ENCODE results near the gene TPD52L1.
"Not testable (repeated sequence)": the region's sequence is repeated elsewhere in the genome, so short reads cannot be mapped to it uniquely, and the experiment has no call there.

TPD52L1 gene, protein sequence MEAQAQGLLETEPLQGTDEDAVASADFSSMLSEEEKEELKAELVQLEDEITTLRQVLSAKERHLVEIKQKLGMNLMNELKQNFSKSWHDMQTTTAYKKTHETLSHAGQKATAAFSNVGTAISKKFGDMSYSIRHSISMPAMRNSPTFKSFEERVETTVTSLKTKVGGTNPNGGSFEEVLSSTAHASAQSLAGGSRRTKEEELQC

GRCh38 chr6:125153391-125154117 lies at the start of gene TPD52L1:
TPD52L1 (plus strand) TSS chr6:125153773; CDS start chr6:125153952, 179 bp downstream.
- DNase-seq: peak; percentile 96

- peak; percentile 65 for DNase-seq
These were observed 49.1 kb upstream of the TPD52L1 start for GRCh38 chr6:125104425-125104824.

DNA sequence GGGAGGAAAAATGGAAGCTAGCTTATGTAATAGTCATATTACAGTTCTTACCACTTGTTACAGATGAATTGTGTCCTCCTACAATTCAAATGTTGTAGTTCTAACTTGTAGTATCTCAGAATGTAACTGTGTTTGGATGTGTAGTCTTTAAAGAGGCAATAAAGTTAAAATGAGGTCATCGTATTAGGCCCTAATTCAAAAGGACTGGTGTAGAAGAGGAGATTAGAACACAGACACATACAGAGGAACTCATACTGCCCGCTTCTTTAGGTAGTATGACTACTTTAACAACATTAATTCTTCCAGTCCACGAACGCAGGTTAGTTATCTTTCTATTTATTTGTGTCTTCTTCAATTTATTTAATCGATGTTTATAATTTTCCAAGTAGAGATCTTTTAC lies 46.5 kb upstream of the TPD52L1 start:
- DNase-seq: no peak

GRCh38 chr6:125107896-125108295 lies 45.7 kb upstream of the TPD52L1 start:
- DNase-seq: no peak

DNA sequence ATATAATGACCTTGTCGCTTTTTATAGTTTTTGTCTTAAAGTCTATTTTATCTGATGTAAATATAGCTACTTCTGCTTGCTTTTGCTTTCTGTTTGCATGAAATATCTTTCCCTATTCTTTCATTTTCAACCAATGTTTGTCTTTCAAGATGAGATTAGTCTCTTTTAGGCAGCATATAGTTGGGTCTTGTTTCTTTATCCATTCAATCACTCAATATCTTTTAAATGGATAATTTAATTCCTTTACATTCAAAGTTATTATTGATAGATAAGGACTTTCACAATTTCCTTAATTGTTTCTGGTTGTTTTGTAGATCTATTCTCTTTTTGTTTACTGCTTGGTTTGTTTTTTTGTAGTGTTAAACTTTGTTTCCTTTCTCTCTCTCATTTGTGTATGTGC lies 43.5 kb upstream of the TPD52L1 start:
- no peak for DNase-seq

- DNase-seq: no peak
These were observed 42.2 kb upstream of the TPD52L1 start for GRCh38 chr6:125111219-125111983.

- DNase-seq: peak; percentile 17
These were observed 40.6 kb upstream of the TPD52L1 start for GRCh38 chr6:125112934-125113333.

DNA sequence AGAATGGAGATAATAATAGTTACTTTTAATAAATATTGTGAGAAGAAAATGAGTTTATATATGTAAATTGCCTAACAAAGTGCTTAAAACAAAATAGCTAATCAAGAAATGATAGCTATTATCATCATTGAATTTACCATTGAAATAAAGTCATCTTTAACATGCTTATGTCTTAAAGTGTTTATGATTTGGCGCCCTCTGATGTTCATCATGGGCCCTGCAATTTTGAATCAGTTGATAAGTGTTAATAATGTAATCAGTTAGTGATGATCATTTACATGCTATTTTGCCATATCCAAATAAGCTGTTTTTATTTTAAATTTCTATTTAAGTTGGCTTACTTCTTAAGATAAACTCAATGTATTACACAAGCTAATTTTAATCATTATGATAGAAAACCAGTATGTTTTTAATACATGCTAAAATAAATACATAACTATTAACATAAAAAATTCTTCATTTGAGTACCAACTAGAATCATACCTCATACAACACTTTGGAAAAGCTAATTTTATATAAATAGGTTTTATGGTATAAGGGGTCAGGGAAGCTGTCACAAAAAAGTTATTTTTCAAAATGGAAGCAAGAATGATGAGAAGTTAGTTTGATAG lies 39.2 kb upstream of the TPD52L1 start:
- peak; percentile 83 for DNase-seq

DNA sequence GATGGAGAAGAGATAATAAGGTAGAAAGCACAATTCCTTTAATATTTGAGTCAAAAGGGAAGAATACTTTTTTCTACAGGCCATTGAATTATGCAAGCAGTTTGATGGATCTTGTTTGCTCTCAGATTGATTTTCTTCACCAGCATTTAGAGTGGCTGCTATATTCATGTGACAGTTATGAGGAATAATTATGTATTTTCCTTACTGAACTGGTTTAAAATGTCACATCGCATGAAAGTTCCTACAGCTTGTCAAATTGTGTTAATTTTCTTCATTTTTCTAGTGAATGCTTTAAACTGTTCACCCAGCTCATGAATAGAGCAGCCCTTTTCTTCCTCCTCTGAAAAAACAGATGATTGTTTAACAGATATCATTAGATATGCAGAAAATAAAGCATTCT lies 37.4 kb upstream of the TPD52L1 start:
- no peak for DNase-seq

- DNase-seq: no peak
These were observed 36.9 kb upstream of the TPD52L1 start for GRCh38 chr6:125116710-125117109.

DNA sequence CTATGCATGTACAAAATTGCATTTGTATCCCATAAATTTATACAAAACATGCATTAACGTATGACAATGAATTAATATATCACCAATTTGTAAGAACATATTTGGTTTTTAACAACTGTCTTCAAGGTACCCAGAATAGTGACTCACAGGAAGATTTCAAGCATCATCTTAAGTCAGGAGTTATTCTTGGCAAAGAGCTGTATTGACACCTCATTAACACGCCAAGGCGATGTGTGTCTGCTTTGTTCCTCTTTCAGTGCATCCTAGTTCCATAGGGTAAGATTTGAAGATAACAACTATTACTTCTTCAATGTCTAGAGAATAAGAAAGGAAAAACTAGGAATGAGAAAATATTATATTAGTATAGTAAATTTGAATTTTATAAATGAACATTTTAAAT lies 35.8 kb upstream of the TPD52L1 start:
- DNase-seq: no peak

DNA sequence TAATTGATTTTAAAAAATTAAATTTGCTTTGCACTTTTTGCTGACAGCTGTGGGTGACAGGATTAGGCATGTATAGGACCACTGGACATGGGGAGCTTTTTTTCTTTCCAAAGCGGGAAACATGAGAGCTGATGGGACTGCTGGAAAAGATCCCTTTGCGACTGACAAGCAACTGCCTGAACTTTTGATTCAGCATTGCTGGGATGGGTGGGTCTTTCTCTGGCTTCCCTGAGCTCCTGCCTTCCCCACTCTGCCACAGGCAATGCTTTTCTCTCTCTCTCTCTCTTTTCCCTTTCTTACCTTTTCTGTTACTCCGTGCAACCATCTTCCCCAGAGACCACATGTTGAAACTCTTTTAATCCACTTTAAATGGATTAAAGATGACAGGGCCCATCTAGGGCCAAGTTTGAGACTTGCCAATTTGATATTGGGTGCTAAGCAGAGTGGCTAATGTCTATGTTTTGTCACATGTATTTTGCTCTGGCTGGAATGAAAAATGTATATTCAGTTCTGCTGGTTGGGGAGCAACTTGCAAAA lies 33.5 kb upstream of the TPD52L1 start:
- DNase-seq: peak; percentile 87

- DNase-seq: no peak
These were observed 31.7 kb upstream of the TPD52L1 start for GRCh38 chr6:125121894-125122293.

GRCh38 chr6:125123051-125123450 lies 30.5 kb upstream of the TPD52L1 start:
- peak; percentile 79 for DNase-seq

DNA sequence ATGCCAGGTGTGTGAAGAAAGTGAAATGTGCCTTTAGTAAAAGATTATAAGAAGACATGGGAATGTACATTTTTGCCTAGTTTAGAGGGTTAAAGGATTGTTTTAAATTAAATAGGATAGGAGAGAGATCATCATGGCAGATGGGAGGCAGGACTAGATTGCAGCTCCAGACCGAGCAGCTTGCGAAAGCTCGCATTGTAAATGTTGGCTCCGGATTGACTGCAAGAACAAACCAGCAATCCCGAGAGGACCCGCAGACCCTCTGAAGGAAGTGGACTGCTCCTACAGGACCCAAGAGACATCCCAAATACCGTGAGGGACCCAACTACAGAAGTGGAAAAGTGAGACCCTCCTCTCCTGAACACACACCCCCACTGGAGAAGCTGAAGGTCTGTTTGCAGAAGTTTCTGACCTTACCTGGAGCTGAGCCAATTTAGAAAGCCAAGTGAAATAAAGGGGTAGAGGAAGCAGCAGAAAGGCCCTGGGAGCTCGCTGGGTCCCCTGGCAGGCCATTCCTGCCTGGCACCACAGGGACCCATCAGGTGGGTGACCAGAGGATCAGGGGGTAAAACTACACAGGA lies 30.0 kb upstream of the TPD52L1 start:
- DNase-seq: peak; percentile 86

DNA sequence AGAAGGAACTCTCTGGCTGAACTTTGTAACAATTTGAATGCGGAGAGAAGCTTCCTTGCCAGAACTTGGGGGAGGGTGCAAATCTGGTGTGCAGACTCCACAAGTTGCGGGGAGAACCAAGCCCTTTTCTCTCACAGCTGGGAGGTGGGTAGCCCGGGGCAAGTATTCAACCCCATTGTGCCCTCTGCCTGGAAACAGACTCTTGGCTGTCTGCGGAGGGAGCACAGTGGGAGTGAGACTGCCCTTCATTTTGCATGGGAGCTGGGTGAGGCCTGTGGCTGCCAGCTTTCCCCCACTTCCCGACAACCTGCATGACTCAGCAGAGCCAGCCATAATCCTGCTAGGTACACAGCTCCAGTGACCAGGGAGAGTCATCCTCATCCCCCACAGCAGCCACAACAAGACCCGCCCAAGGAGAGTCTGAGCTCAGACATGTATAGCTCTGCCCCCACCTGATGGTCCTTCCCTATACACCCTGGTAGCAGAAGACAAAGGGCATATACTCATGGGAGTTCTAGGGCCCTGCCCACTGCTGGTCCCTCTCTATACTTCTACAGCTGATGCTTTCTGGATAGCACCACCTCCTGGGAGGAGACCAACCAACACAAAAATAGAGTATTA lies 29.4 kb upstream of the TPD52L1 start:
- DNase-seq: peak; percentile 73

DNA sequence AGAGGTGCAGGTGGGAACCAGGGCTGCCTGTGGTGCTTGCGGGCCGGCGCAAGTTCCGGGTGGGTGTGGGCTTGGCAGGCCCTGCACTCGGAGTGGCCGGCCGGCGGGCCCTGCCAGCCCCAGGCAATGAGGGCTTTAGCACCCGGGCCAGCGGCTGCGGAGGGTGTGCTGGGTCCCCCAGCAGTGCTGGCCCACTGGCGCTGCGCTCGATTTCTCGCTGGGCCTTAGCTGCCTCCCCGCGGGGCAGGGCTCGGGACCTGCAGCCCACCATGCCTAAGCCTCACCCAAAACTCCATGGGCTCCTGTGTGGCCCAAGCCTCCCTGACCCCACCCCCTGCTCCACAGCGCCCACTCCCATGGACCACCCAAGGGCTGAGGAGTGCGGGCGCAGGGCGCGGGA lies 27.7 kb upstream of the TPD52L1 start:
- DNase-seq: not testable (repeated sequence)

DNA sequence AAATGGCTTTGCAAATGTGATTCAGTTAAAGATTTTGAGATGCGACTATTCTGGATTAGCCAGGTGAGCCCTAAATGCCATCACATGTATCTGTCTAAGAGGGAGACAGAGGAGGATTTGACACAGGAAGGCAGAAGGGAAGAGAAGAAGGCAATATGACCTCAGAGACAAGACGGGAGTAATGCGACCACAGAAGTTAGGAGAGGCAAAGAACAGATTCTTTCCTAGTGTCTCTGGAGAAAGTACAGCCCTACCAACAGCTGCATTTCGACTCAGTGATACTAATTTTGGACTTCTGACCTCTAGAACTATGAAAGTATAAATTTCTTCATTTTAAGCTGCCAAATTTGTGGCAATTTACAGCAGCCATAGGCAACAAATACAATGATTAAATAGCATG lies 24.2 kb upstream of the TPD52L1 start:
- DNase-seq: no peak

GRCh38 chr6:125132058-125132457 lies 21.5 kb upstream of the TPD52L1 start:
- peak; percentile 21 for DNase-seq

DNA sequence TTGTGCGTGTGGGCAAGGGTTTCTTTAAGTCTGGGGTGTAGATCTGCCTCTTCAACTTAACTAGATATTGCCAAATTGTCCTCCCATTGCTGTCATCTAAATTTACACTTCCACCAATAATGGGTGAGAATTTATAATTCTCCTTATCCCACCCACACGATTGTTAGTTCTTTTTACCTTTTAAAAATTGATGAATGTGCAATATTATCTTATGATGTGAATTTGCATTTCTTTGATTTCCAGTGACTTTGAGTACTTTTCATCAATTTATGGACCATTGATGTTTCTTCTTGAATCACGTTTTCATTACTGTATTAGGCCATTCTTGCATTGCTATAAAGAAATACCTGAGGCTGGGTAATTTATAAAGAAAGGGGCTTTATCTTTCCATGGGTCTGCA lies 17.2 kb upstream of the TPD52L1 start:
- DNase-seq: no peak

DNA sequence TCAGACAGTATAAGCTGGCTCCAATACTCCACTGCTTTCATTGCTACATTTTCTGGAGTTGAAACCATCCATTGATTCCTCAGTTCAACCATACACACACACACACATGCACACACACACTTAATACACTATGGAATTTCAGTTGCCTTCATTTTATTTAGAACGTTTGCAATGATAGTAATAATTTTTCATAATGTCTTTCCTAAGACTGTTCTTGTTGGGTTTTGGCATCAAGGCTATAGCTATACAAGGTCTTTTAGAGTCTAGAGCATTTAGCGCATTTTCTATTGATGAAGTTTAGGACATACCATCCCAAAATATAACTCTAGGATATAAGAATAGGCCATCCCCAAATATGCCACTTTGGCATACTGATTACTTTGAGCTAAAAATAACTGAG lies 15.5 kb upstream of the TPD52L1 start:
- no peak for DNase-seq

- DNase-seq: no peak
These were observed 12.8 kb upstream of the TPD52L1 start for GRCh38 chr6:125140808-125141207.
